H1 (cell line): ENCODE results near the gene PPME1. TPM values are rescaled to one million over a fixed set of nuclear protein-coding genes. Genes with fewer than 3 reads are reported as not detected.

Experiments used
- CTCF ChIA-PET: fragments of 300-600 bp; sonication (Branson Sonifier 250); formaldehyde crosslinking; loops from one replicate; lab custom pipeline; 2021; ENCODE audit not compliant: partially characterized antibody; lab: Charles Lee
- POLR2A ChIA-PET: fragments of 300-600 bp; sonication (Branson Sonifier 250); formaldehyde crosslinking; loops from one replicate; lab custom pipeline; 2021; ENCODE audit warnings: inconsistent platforms; ENCODE audit not compliant: partially characterized antibody; lab: Charles Lee
- DNase-seq, 2 experiments: peaks; one replicate each; pipeline versions ENCODE4 v3.0.0 to v3.0.0-alpha.2; 2010 to 2022; ENCODE audit warnings: low spot score in 2 of 2, low read depth in 1 of 2, mixed read lengths in 1 of 2
- FAIRE-seq: peaks from 2 replicates; lab custom pipeline; 2011; peaks lifted over from hg19 to GRCh38; lab: Jason Lieb, UNC
- H2AFZ ChIP-seq: 2 replicates; pipeline ENCODE4 v1.8.1; 2012; ENCODE audit warnings: low read length, inconsistent platforms
- H2AK5ac ChIP-seq: 2 replicates; pipeline ENCODE4 v1.6.1; 2013; ENCODE audit warnings: low read depth, low read length
- H2BK120ac ChIP-seq: replicated peaks from 2 replicates; pipeline ENCODE3; 2013; ENCODE audit warnings: low read depth, low read length, inconsistent platforms
- H2BK12ac ChIP-seq: 2 replicates; pipeline ENCODE4 v1.6.1; 2013; ENCODE audit warnings: low read depth, low read length
- H2BK15ac ChIP-seq: 2 replicates; pipeline ENCODE4 v1.6.1; 2013; ENCODE audit warnings: low read length
- H2BK20ac ChIP-seq: 2 replicates; pipeline ENCODE4 v1.6.1; 2013; ENCODE audit warnings: low read length
- H2BK5ac ChIP-seq: 2 replicates; pipeline ENCODE4 v1.6.1; 2013; ENCODE audit warnings: low read depth, low read length
- H3K14ac ChIP-seq: 2 replicates; pipeline ENCODE4 v1.6.1; 2013; ENCODE audit warnings: inconsistent platforms; ENCODE audit not compliant: insufficient read length
- H3K18ac ChIP-seq: 2 replicates; pipeline ENCODE4 v1.6.1; 2013; ENCODE audit warnings: low read length; ENCODE audit errors: extremely low read depth
- H3K23ac ChIP-seq: 2 replicates; pipeline ENCODE4 v1.6.1; 2013; ENCODE audit warnings: inconsistent platforms; ENCODE audit not compliant: insufficient read length
- H3K23me2 ChIP-seq: 2 replicates; pipeline ENCODE4 v1.6.1; 2013; ENCODE audit warnings: low read depth, low read length
- H3K27ac ChIP-seq: 2 replicates; pipeline ENCODE4 v1.6.1; 2011; ENCODE audit warnings: low read depth, low read length, inconsistent platforms
- H3K27me3 ChIP-seq, 4 experiments: replicated peaks in 1 of 4; 1 replicate in 1 of 4; 2 replicates in 3 of 4; pipeline versions ENCODE4 v1.6.1 to v1.8.1; 2011 to 2013; ENCODE audit warnings: low read length in 3 of 4, mild to moderate bottlenecking in 3 of 4, inconsistent platforms in 2 of 4, mixed read lengths in 2 of 4, moderate library complexity in 1 of 4; ENCODE audit not compliant: control insufficient read depth in 3 of 4, insufficient read depth in 3 of 4; ENCODE audit errors: extremely low read depth in 1 of 4
- H3K36me3 ChIP-seq, 4 experiments: 2 replicates each; pipeline versions ENCODE4 v1.6.1 to v1.8.1; 2011 to 2013; ENCODE audit warnings: mild to moderate bottlenecking in 4 of 4, low read length in 3 of 4, moderate library complexity in 2 of 4, control low read depth in 1 of 4, inconsistent platforms in 1 of 4; ENCODE audit not compliant: insufficient read depth in 4 of 4, control insufficient read depth in 2 of 4
- H3K4ac ChIP-seq: replicated peaks from 2 replicates; pipeline ENCODE3; 2013; ENCODE audit warnings: low read length, low read depth, mixed read lengths, inconsistent platforms; ENCODE audit not compliant: insufficient read length
- H3K4me1 ChIP-seq, 4 experiments: replicated peaks in 1 of 4; 1 replicate in 1 of 4; 2 replicates in 3 of 4; pipeline versions ENCODE4 v1.6.1 to v1.8.1; 2011 to 2013; ENCODE audit warnings: low read length in 3 of 4, inconsistent platforms in 2 of 4, mixed read lengths in 1 of 4; ENCODE audit not compliant: insufficient read depth in 4 of 4, control insufficient read depth in 3 of 4
- H3K4me2 ChIP-seq, 2 experiments: 2 replicates each; pipeline versions ENCODE4 v1.6.1 to v1.8.1; 2011 to 2013; ENCODE audit warnings: low read depth in 2 of 2, low read length in 2 of 2, control low read depth in 1 of 2, inconsistent platforms in 1 of 2, mild to moderate bottlenecking in 1 of 2; ENCODE audit not compliant: insufficient read depth in 1 of 2
- H3K4me3 ChIP-seq, 4 experiments: fragments of 200-600, 300-600 bp in 1 of 4; sonication (generic), shearing (Covaris generic), sonication (Bioruptor Twin) in 1 of 4; 2 replicates each; pipeline versions ENCODE4 v1.5.1 to v1.8.1; 2011 to 2016; ENCODE audit warnings: low read length in 4 of 4, low read depth in 3 of 4, control low read depth in 2 of 4, inconsistent platforms in 2 of 4, mild to moderate bottlenecking in 2 of 4, mixed read lengths in 1 of 4, moderate library complexity in 1 of 4; ENCODE audit not compliant: insufficient read depth in 2 of 4; ENCODE audit errors: extremely low read depth in 1 of 4
- H3K56ac ChIP-seq: replicated peaks from 2 replicates; pipeline ENCODE3; 2013; ENCODE audit warnings: low read depth, mild to moderate bottlenecking, mixed read lengths, low read length, inconsistent platforms; ENCODE audit not compliant: insufficient read length
- H3K79me1 ChIP-seq: 2 replicates; pipeline ENCODE4 v1.6.1; 2013; ENCODE audit warnings: low read depth, low read length, control low read depth
- H3K79me2 ChIP-seq, 2 experiments: 2 replicates each; pipeline versions ENCODE4 v1.6.1 to v1.8.1; 2012 to 2013; ENCODE audit warnings: low read length in 2 of 2, mild to moderate bottlenecking in 2 of 2, inconsistent platforms in 1 of 2; ENCODE audit not compliant: insufficient read depth in 2 of 2, control insufficient read depth in 1 of 2
- H3K9ac ChIP-seq, 4 experiments: replicated peaks in 1 of 4; 1 replicate in 1 of 4; 2 replicates in 3 of 4; pipeline versions ENCODE4 v1.6.1 to v1.8.1; 2011 to 2013; ENCODE audit warnings: low read depth in 3 of 4, low read length in 3 of 4, control low read depth in 2 of 4, mild to moderate bottlenecking in 2 of 4, moderate library complexity in 2 of 4, inconsistent platforms in 1 of 4; ENCODE audit errors: extremely low read depth in 1 of 4
- H3K9me3 ChIP-seq, 2 experiments: 2 replicates each; pipeline versions ENCODE4 v1.6.1 to v1.8.1; 2012 to 2013; ENCODE audit warnings: mild to moderate bottlenecking in 2 of 2, moderate library complexity in 2 of 2, control low read depth in 1 of 2, inconsistent platforms in 1 of 2, low read depth in 1 of 2, low read length in 1 of 2, mixed read lengths in 1 of 2; ENCODE audit not compliant: insufficient read depth in 2 of 2
- H4K20me1 ChIP-seq, 2 experiments: replicated peaks in 1 of 2; 2 replicates each; pipeline versions ENCODE3 to v1.8.1; 2011 to 2013; ENCODE audit warnings: inconsistent platforms in 2 of 2, low read length in 2 of 2, mild to moderate bottlenecking in 1 of 2; ENCODE audit not compliant: insufficient read depth in 2 of 2, control insufficient read depth in 1 of 2
- H4K5ac ChIP-seq: 2 replicates; pipeline ENCODE4 v1.6.1; 2013; ENCODE audit warnings: low read length, low read depth, mixed read lengths, inconsistent platforms; ENCODE audit not compliant: insufficient read length
- H4K8ac ChIP-seq: 2 replicates; pipeline ENCODE4 v1.8.0; 2013; ENCODE audit warnings: mild to moderate bottlenecking, moderate library complexity, low read length, inconsistent platforms; ENCODE audit not compliant: insufficient read depth; ENCODE audit errors: extremely low read depth
- H4K91ac ChIP-seq: replicated peaks from 2 replicates; pipeline ENCODE3; 2013; ENCODE audit warnings: low read length, mixed read lengths, inconsistent platforms; ENCODE audit not compliant: insufficient read length
- ATF2 ChIP-seq: IDR thresholded peaks from 2 replicates; pipeline ENCODE4 v1.6.1; 2012; ENCODE audit warnings: low read length, inconsistent platforms
- EP300 ChIP-seq, 2 experiments: IDR thresholded peaks; 1 replicate in 1 of 2; 2 replicates in 1 of 2; pipeline ENCODE4 v1.6.1; 2011 to 2012; ENCODE audit warnings: low read depth in 2 of 2, low read length in 2 of 2, mild to moderate bottlenecking in 2 of 2, borderline replicate concordance in 1 of 2, inconsistent platforms in 1 of 2, moderate library complexity in 1 of 2
- HDAC6 ChIP-seq: IDR thresholded peaks from one replicate; pipeline ENCODE4 v1.7.1; 2012; ENCODE audit warnings: low read depth, mild to moderate bottlenecking, inconsistent platforms, low read length, moderate library complexity
- KDM5A ChIP-seq: fragments of 200-600 bp; IDR thresholded peaks from 2 replicates; pipeline ENCODE4 v1.7.1; 2012; ENCODE audit warnings: mild to moderate bottlenecking, low read length, inconsistent platforms, mixed read lengths
- MAFK ChIP-seq: IDR thresholded peaks from 2 replicates; pipeline ENCODE4 v1.6.1; 2012; ENCODE audit warnings: low read depth, mild to moderate bottlenecking, improper control_type of control experiment, low read length
- MAX ChIP-seq: IDR thresholded peaks from 2 replicates; pipeline ENCODE4 v1.6.1; 2012; ENCODE audit warnings: inconsistent platforms
- RAD21 ChIP-seq, 2 experiments: IDR thresholded peaks in 1 of 2; conservative IDR thresholded peaks in 1 of 2; 2 replicates each; pipeline ENCODE4 v1.6.1; 2011; ENCODE audit warnings: low read depth in 2 of 2, low read length in 2 of 2, improper control_type of control experiment in 1 of 2, inconsistent platforms in 1 of 2, mild to moderate bottlenecking in 1 of 2, moderate library complexity in 1 of 2
- SAP30 ChIP-seq: fragments of 300-600 bp; sonication (generic); IDR thresholded peaks from 2 replicates; pipeline ENCODE4 v1.7.1; 2012; ENCODE audit warnings: low read length, moderate library complexity, mild to moderate bottlenecking, inconsistent platforms; ENCODE audit not compliant: insufficient read depth, insufficient replicate concordance
- SIRT6 ChIP-seq: IDR thresholded peaks from one replicate; pipeline ENCODE4 v1.7.1; 2012; ENCODE audit warnings: low read length, inconsistent platforms
- SP2 ChIP-seq: IDR thresholded peaks from 2 replicates; pipeline ENCODE4 v1.6.1; 2012; ENCODE audit warnings: mild to moderate bottlenecking, low read length, inconsistent platforms
- TAF7 ChIP-seq: optimal IDR thresholded peaks from 2 replicates; pipeline ENCODE3; 2011; ENCODE audit warnings: low read depth, mild to moderate bottlenecking, inconsistent platforms, low read length, moderate library complexity, borderline replicate concordance
- WGBS, 2 experiments: shearing (Covaris generic) in 1 of 2; methylation state at CpG; one replicate each; pipeline versions ENCODE4 v1.1.6 to v1.1.7; 2013 to 2015; ENCODE audit warnings: low lambda C conversion rate in 2 of 2, mixed read lengths in 2 of 2, inconsistent platforms in 1 of 2, low coverage in 1 of 2, missing lambda C conversion rate in 1 of 2; ENCODE audit not compliant: insufficient replicate concordance in 2 of 2, insufficient coverage in 1 of 2, insufficient read length in 1 of 2; ENCODE audit errors: extremely low coverage in 1 of 2, missing lambda C conversion rate in 1 of 2; 5-methylcytosine and 5-hydroxymethylcytosine counted together
- polyA plus RNA-seq, 7 experiments: library from polyadenylated mRNA; depleted of rRNA in 3 of 7; stranded (reverse) in 5 of 7; unstranded in 2 of 7; fragments of >200 nt in 5 of 7; fragments of 200-250 nt in 2 of 7; gene quantifications; 1 replicate in 5 of 7; 2 replicates in 1 of 7; 4 replicates in 1 of 7; pipeline versions ENCODE4 v1.2.1 to v1.2.3, GENCODE V29; 2011 to 2013; ENCODE audit warnings: missing spikeins in 2 of 7, mixed read lengths in 2 of 7
- total RNA-seq: library from RNA; stranded (reverse); fragmentation: NEBNext Ultra II Directional; extraction: Animal tissue kit (Norgen Biotek cat#: 25700); gene quantifications from 2 replicates; pipeline ENCODE4 v1.2.1, GENCODE V29; 2021

The PPME1 gene
- total and polyA plus RNA-seq, 2 of the 8 experiments (the other 6 are each of a cell fraction or from before 2014, with no cell fraction given): 55.1 to 64.5 TPM

GRCh38 chr11:74282421-74282820 lies 111.3 kb downstream of the PPME1 start:
- Histone ChIP-seq H4K8ac (no peak overlapping the region), H3K23me2 (no peaks in the 10 kb centered on the region), H3K79me2 (no peaks in the 10 kb centered on the region), H2BK120ac (no peak overlapping the region), H3K9ac (no peak overlapping the region), H3K4me3 (no peak overlapping the region), H3K27ac (no peak overlapping the region), H3K4me2 (no peak overlapping the region), H3K27me3 (no peaks in the 10 kb centered on the region), H3K23ac (no peak overlapping the region), H3K9me3 (no peaks in the 10 kb centered on the region), H4K5ac (no peak overlapping the region), H2BK5ac (no peak overlapping the region), H3K4ac (no peak overlapping the region), H2AFZ (no peak overlapping the region), H2BK12ac (no peak overlapping the region), H3K56ac (no peak overlapping the region), H4K20me1 (no peaks in the 10 kb centered on the region), H3K79me1 (no peaks in the 10 kb centered on the region), H3K4me1 (no peaks in the 10 kb centered on the region), H3K14ac (no peak overlapping the region), H2BK15ac (no peak overlapping the region), H3K18ac (no peak overlapping the region), H3K36me3 (no peaks in the 10 kb centered on the region), H4K91ac (no peak overlapping the region), H2AK5ac (no peak overlapping the region), H2BK20ac (no peak overlapping the region)
- FAIRE-seq (no peak), DNase-seq (no peak)
- TF ChIP-seq KDM5A (no peak), MAX (no peak), ATF2 (no peak), SIRT6 (no peak), RAD21 (IDR thresholded peaks at IDR 0.05 in 1 of 2, conservative IDR thresholded peaks at IDR 0.05 in 1 of 2; ENCODE audit: low read depth in 2 of 2, low read length in 2 of 2) (no peak), EP300 (IDR thresholded peaks at IDR 0.05; ENCODE audit: borderline replicate concordance in 1 of 2, low read depth in 2 of 2, low read length in 2 of 2) (no peak), HDAC6 (no peak), TAF7 (no peak), MAFK (no peak), SP2 (no peak), SAP30 (no peak)
- ChIA-PET POLR2A (no interaction called here), CTCF (interaction anchor here (1.0 to 1.5 kb wide), 2 partner anchors 39 to 167 kb away, joined by 4 to 6 read pairs; no protein-coding TSS in a partner anchor)
- WGBS, 2 experiments: 96% methylated on average over 3 of the region's 3 CpGs; no CpG with 5 or more reads in 1 of the 2 experiments
